ENCODE data around the gene ATP5F1C. TPM values are rescaled to one million over a fixed set of nuclear protein-coding genes. Genes with fewer than 3 reads are reported as not detected.

Gene ATP5F1C
- total RNA-seq, 1 experiment from 2014 or later = 280 TPM

GRCh38 chr10:7856678-7857077 is 68.7 kb downstream of the ATP5F1C start:
- Mint-ChIP-seq H3K4me1 (peaks cover 15 to 17% of the 10 kb centered on the region in 2 experiments), H3K27ac (no peak overlapping the region), H3K9me3 (peaks cover 20 to 22% of the 10 kb centered on the region in 2 experiments), H3K27me3 (ENCODE audit: low read depth) (no peaks in the 10 kb centered on the region), H3K4me3 (no peak overlapping the region), H3K36me3 (ENCODE audit: insufficient read depth in 1 of 3, low read depth in 3 of 3) (peaks cover 18 to 20% (median 19%) of the 10 kb centered on the region in 3 experiments)
- no peak overlapping the region for H3K9ac ChIP-seq (ENCODE audit: extremely low read depth, insufficient read length, low read length)
- H2AFZ ChIP-seq (ENCODE audit: low read length) = no peak overlapping the region
- H2AK5ac ChIP-seq (ENCODE audit: insufficient read length, low read length) = no peak overlapping the region
- no peaks in the 10 kb centered on the region for H3K23me2 ChIP-seq (ENCODE audit: insufficient read length, low read depth, low read length, poor library complexity, severe bottlenecking)
- H3K79me2 ChIP-seq (ENCODE audit: insufficient read depth, low read length) = no peaks in the 10 kb centered on the region; the same call in 1 of the 2 replicates
- no peak overlapping the region for H4K5ac ChIP-seq (ENCODE audit: insufficient read length, low read depth, low read length)
- H2BK120ac ChIP-seq (ENCODE audit: low read depth, low read length, poor library complexity, severe bottlenecking) = no peak overlapping the region
- TF ChIP-seq, protein P1, sequence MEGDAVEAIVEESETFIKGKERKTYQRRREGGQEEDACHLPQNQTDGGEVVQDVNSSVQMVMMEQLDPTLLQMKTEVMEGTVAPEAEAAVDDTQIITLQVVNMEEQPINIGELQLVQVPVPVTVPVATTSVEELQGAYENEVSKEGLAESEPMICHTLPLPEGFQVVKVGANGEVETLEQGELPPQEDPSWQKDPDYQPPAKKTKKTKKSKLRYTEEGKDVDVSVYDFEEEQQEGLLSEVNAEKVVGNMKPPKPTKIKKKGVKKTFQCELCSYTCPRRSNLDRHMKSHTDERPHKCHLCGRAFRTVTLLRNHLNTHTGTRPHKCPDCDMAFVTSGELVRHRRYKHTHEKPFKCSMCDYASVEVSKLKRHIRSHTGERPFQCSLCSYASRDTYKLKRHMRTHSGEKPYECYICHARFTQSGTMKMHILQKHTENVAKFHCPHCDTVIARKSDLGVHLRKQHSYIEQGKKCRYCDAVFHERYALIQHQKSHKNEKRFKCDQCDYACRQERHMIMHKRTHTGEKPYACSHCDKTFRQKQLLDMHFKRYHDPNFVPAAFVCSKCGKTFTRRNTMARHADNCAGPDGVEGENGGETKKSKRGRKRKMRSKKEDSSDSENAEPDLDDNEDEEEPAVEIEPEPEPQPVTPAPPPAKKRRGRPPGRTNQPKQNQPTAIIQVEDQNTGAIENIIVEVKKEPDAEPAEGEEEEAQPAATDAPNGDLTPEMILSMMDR (conservative IDR thresholded peaks at IDR 0.05) = no peak
- H3K9me3 ChIP-seq (ENCODE audit: control insufficient read depth, low read depth, low read length) = no peaks in the 10 kb centered on the region
- DNase-seq = no peak
- no peak overlapping the region for H3K4me2 ChIP-seq (ENCODE audit: insufficient read depth, insufficient read length, low read length)
- no peak overlapping the region for H2BK12ac ChIP-seq (ENCODE audit: insufficient read length, low read depth, low read length)
- H2BK20ac ChIP-seq (ENCODE audit: low read depth, low read length, poor library complexity, severe bottlenecking) = no peak overlapping the region
- H3K14ac ChIP-seq (ENCODE audit: insufficient read depth, low read length) = no peak overlapping the region
- no peak overlapping the region for H3K56ac ChIP-seq (ENCODE audit: insufficient read length, low read depth, low read length)
- H2BK5ac ChIP-seq (ENCODE audit: insufficient read length, low read length) = no peak overlapping the region
- H3K79me1 ChIP-seq (ENCODE audit: insufficient read depth, low read depth, low read length, poor library complexity, severe bottlenecking) = no peaks in the 10 kb centered on the region
- no peak overlapping the region for H4K91ac ChIP-seq (ENCODE audit: insufficient read length, low read depth, low read length)
- H3K4ac ChIP-seq (ENCODE audit: low read depth, low read length) = no peak overlapping the region
- H3K27ac ChIP-seq (ENCODE audit: insufficient read length, low read depth, low read length) = no peak overlapping the region
- H3K4me1 ChIP-seq (ENCODE audit: insufficient read depth, low read length) = peaks cover 6% of the 10 kb centered on the region; the same call in 1 of the 2 replicates
- H3K23ac ChIP-seq (ENCODE audit: insufficient read length, low read depth, low read length) = no peak overlapping the region
- no peak overlapping the region for H3T11ph ChIP-seq (ENCODE audit: low read length)
- no CpG with 5 or more reads among the region's 4 CpGs for WGBS (ENCODE audit: extremely low coverage, insufficient read length, low lambda C conversion rate)
- H4K8ac ChIP-seq (replicated peaks; ENCODE audit: insufficient read length, low read depth, low read length) = no peak overlapping the region
- no peak overlapping the region for H2BK15ac ChIP-seq (ENCODE audit: low read depth, low read length)
- no peaks in the 10 kb centered on the region for H4K20me1 ChIP-seq (ENCODE audit: control insufficient read depth, insufficient read depth, insufficient read length)
- H3K18ac ChIP-seq (ENCODE audit: insufficient read length, low read depth, low read length) = no peak overlapping the region
- no peaks in the 10 kb centered on the region for H3K27me3 ChIP-seq (ENCODE audit: insufficient read depth, low read length)

Data from H9 (cell line).